Stimulated activated CD8-positive, alpha-beta memory T cell treated with anti-CD3 and anti-CD28 coated beads, Interleukin-4, amount 100 ng/mL, for 48 hours (primary cell): ENCODE data around the gene REEP1.
"Not testable (repeated sequence)": the region's sequence is repeated elsewhere in the genome, so short reads cannot be mapped to it uniquely, and the experiment has no call there.

Experiments
- DNase-seq: peaks from one replicate; pipeline ENCODE4 v3.0.0-alpha.2; 2020

Gene REEP1

DNA sequence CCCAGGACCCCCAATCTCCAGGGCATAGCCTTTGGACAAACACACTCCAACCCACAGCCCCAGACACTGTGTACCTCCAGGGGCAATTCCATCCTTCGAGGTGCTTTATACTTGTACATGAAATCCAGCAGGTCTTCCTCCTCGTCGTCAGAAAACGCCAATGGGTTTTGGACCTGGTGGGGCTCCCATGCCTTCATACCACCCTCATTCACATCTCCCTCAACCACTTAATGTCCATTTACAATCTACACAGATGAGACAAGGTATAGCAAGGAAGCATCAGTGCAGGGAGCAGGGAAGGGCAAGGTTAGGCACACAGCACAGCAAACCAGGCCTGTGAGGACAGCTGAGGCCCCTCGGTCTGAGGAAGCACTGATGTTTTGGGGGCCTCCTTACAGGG is 117.5 kb downstream of the REEP1 start:
- DNase-seq: no peak

DNA sequence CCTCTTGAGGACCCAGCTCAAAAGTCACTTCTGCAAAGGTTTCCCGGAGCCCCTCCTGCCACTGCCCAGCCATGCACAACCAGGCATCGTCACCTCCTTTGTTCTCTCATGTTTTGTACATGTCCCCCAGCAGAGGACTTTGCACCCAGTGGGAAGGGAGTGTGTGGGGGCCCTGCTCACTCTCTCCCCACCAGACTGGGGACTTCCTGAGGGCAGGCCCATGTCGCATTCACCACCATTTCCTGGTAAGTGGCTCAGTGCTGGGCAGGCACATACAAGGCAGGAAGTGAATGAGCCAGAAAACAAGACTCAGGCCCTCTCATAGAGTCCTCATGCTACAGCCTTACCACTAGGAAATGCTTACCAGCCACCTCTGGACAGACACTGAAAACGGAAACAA is 119.3 kb downstream of the REEP1 start:
- no peak for DNase-seq

DNA sequence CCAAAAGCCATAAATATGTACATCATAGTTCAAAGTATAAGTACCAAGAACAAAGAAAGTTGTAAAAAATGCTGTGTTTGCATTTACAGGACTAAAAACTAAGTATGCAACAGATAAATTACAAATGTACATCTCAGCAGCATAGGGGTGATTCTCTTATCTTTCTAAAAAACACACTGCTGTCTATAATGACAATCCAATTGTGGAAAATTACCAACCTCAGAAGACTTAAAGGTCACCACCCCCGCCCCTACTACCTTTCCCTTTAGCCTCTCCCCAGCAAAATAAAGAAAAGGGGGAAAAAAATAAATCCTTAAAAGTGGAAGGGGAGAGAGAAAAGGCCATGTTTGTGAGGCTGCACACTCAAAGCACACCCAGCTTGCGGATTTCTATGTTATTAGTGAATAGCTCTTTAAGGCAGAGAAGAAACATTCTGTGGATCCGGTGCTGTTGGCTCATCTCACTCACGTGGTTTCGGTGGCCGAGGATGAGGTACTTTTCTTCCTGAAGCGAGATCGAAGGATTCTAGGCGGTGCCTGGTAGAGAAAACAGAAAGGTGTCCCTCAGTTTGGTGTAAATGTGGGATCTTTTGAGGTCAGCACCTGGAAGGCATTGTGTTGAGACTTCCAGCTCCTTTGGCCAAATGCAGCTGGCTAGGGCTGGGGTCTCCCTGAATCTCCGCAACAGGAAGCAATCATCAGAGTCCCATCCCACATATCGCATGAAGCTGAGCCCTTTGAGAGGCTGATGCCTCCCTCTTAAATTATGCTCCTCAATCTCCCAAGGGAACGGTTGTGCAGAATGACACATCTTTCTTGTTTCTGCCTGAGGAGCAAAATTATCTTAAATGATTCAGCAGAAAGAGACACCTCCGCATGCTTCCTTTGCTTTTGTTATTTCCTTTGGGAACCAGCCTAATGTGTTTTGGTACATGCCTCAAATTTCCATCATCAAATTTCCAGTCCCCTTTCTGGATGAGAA is 120.6 kb downstream of the REEP1 start:
- no peak for DNase-seq

DNA sequence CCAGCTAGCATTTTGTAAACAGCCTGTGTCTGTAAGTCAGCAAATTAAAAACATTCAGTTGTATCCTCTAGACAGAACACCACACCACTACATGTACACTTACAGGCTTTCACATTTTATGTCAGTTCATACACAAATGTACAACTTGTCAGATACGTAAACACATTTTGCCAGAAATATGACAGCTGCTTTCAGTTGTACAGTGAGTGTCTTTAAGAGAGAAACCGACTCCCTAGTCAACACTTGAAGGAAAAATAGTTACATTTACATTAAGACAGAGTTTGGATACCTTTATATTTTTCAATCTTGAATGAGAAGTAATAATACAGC is 123.0 kb downstream of the REEP1 start:
- no peak for DNase-seq

DNA sequence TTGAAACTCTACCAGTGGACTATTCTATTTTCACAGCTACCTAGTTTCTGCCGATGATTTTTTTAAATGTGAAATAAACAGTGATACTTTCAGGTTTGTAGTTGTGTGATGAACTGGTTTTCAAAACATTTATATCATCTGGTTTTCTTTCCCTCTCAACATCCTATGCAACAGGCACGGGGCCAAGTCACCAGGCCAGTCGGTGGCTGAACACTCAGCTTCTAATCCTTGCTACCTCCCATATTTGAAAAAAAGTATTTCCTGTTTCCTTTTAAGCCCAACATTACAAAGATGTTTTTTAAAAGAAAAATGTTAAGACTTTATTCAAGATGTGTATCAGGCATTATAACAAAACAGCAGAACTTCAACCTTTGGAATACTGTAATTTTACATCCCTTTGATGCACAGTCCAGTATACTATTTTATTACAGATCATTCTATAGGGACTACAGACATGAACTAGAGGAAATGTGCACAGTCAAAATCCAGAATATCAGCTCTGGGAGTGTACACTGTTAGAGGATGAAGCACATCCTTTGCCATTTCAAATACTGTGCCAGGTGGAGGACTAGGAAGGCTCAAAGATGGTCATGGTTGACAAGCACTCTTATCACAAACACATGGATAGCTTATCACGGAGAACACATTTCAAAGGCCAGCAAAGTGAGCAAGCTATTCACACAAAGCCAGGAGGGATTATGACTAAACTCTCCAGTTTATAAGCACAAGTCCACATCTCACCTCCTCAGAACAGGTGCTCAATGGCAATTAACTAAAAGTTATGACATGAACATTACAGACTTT is 123.5 kb downstream of the REEP1 start:
- no peak for DNase-seq

DNA sequence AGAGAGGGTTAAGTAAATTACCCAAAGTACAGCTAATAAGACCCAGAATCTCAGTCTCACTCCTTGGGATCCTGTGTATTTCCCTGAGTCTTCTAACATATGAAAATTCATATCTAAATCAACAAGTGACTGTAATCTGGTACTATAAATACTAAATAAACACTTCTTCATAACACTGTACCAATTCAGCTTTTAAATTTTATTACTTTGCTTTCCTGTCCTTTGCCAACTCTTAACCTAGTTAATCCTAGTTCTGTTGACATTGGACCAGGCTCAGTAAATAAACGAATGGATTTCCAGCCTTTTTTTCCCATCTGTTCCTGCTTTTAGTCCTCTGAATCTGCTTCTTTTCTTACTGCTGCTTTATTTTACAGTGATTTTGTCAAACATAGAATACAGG is 124.4 kb downstream of the REEP1 start:
- DNase-seq: no peak

DNA sequence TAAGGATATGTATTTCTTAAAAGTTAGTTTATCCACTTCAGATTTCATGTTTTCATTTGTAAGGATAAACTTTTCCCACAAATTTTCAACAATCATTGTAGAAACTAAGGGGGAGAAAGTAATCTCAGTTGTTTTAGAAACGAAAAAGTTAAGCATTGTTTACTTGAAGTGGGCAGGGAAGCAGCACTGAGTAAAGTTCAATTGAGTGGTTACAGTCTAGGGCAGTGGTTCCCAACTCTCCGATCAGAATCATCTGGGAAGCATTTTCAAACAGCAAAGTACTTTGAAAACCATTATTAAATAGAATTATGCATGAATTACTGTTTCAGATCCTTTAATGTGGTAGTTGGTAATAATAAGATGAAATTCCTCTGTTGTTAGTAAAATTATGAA is 125.6 kb downstream of the REEP1 start:
- DNase-seq: no peak

DNA sequence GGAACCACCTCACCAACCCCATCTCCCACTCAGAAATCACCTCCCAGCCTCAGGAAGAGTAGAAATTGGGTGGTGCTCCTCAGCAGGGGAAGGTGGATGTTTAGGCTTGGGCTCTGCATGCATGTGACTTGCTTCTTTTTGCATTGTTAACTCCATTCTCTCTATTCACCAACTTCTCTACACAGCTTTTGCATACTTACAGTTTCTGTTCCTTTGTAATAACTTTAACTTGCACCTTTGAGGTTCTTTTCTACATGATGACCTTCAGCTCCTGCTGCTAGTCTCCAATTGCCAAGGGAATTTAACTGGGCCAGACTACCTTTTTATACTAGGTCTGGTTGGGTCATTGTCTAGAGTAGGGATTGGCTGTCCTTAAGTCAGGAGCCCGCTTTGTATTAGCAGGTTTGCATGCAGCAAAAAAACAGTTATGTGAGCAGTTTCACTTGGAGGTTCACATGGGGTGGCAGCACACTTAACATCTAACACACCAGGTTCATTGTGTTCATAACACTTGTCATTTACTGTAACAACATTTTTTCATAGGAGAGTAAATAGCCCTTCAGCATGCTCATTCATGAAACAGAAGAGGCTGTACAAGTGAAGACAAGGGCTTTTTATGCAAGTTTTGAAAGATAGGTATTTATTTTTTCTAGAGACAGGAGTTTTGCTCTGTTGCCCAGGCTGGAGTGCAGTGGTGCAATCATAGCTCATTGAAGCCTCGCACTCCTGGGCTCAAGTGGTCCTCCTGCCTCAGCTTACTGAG is 126.2 kb downstream of the REEP1 start:
- DNase-seq: no peak

DNA sequence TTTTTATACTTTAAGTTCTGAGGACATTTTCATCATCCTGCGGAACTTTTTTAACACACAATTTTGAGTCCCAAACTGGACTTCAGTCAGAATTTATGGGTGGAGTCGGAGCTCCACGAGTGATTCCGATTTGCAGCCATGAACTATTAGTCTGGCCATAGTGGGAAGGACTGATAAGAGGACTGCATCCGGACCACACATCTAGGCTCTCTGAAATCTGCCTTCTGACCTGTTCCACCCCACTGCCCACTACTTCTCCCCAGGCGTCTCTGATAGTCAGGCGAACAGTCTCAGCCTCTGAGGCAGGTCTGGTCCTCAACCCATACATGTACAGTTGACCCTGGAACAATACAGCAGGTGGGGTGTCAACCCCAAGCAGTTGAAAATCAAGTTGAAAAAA is 133.0 kb downstream of the REEP1 start:
- DNase-seq: no peak

DNA sequence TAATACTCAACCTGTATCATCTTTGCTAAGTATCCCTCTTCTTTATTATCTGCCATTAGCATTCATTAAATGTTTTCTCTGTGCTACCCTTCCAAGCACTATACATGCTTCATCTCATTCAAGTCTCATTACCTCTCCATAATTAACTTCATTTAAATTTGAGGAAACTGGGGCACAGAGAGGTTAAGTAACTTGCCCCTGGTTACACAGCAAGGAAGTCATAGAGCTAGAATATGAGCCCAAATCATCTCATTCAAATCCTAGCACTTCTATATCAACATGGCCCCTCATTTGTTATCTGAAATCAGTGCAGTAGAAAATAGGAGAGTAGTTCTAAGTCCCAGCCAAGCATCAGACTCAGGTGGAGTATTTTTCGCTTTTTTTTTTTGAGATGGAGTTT is 133.8 kb downstream of the REEP1 start:
- no peak for DNase-seq

DNA sequence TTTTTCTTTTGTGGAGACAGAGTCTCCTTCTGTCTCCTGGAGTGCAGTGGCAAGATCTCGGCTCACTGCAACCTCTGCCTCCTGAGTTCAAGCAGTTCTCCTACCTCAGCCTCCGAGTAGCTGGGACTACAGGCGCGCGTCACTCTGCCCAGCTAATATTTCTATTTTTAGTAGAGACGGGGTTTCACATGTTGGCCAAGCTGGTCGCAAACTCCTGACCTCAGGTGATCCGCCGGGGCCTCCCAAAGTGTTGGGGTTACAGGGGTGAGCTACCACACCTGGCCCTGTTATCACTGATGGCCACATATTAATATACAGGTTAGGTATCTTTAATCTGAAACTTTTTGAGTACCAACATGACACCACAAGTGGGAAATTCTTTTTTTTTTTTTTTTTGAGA is 134.7 kb downstream of the REEP1 start:
- DNase-seq: no peak

DNA sequence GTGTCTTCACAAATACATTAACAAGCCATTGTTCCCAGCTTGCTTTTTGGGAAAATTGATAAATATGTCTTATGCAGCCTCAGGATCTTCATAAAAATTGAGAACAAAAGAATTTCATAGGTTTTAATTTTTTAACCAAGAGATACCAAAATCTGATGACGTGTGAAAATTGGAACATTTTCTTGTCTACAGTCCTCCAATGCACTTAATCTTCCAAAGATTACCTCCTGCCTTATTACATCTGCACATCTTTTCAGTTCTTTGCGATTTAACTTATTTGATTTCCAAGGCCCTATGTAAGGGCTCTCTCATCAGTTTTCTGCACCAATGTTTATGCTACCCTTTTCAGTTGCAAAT is 135.1 kb downstream of the REEP1 start:
- no peak for DNase-seq

DNA sequence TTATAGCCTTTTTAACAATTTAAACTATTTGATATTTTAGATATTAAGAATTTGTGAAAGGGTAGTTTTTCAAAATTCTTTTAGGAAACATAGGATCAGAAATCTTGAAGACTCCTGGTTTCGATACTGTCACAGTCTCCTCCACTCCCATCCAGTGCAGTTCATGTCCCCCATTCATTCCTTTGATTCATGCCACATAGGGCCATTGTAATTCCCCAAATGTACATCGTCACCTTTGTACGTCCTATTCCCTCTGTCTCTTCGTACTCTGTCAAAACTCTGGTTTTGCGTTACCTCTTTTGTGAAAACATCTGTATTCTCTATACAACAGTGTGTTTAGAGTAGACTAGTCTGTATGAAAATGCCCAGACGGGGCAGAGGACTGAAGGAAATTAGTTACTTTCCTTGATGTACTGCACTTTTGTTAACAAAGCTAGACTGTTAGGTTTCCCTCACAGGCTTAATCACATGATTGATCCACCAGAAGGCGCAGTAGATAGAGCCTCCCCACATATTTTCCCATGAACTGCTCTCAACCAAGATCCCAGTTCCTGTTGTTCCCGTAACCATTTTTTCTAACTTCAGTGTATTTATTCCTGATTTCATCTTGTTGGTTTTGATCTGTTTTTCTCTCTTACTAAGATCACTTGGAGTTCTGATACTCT is 135.6 kb downstream of the REEP1 start:
- no peak for DNase-seq

DNA sequence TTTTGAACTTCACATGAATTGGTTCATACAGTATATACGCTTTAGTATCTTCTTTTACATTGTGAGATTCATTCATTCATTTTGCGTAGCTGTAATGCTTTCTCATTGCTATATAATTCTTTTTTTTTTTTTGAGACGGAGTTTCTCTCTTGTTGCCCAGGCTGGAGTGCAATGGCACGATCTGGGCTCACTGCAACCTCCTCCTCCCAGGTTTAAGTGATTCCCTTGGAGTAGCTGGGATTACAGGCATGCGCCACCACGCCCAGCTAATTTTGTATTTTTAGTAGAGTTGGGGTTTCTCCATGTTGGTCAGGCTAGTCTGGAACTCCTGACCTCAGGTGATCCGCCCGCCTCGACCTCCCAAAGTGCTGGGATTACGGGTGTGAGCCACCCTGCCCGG is 136.9 kb downstream of the REEP1 start:
- DNase-seq: not testable (repeated sequence)

DNA sequence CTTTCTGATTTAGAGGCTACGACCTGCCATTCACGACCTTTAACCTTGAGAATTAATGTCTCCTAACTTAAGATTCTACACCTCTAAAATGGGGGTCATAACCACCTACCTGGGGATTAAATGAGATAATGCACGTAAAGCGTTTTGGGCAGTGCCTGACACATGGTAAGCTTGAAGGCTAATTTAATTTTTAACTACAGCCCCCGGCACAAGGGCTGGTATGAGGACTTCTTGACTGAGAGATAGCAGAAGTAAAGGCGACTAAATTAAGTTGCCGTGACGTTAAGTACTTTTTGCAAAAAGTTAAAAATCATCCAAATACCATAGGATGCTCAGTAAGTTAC is 137.6 kb downstream of the REEP1 start:
- no peak for DNase-seq

DNA sequence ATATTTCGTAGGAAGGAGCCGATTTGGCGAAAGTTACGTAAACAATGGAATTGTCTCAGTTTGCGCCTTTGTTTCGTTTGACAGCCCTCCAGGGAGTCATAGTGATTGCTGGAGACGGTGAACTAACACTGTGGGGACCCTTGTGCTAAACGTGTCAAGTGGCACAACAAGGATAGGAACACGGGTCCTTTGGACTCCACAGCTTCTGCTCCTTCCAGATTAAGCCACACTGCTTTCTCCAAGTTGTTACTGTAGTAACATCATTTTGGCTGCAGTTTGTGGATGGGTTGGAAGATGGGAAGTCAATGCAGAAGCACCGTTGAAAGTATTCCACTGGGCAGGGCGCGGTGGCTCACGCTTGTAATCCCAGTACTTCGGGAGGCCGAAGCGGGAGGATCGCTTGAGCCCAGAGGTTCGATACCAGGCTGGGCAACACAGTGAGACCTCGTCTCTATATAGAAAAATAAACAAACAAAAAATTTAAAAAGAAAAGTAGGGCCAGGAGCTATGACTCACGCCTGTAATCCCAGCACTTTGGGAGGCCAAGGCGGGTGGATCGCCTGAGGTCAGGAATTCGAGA is 141.5 kb downstream of the REEP1 start:
- no peak for DNase-seq

DNA sequence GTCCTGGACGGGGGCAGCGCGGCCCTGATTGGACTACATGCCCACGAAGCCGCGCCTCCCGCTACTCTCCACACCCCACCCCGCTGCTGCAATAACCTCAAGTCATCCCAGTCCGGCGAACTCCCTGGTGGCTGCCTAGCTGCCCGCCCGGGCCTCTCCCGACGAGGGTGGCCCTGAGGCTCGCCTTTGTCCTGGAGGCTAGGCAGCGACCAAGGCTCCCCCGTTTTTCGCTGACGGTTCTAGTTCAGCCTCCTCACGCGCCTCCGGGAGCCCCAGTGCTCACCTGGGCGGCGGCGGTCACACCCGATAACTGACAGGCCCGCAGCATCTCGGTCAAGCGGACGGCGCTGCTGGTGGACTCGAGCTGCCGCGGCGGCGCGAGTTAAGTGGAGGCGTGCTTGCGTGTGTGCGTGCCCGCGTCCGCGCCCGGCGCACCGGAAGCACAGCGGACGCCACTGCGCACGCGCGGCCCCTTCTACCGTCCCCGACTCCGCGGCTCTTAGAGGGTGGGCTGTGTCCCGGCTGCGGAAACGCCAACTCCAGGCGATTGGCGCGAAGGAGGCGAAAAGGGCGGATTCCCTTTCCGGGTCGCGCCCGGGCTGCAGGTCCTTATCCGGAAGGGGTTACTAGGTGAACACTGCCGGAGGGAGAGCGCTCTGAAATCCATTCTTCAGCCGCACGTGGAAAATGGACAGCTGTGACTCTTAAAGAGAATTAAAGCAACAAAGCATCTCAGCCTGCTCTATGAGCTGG is 142.2 kb downstream of the REEP1 start, which contains the start of gene IMMT:
Gene IMMT, minus strand, starts transcription at position 408 of the 753 bp plus-strand sequence. Its CDS starts 80 bp downstream, at position 328.
- DNase-seq: peak; percentile 97

DNA sequence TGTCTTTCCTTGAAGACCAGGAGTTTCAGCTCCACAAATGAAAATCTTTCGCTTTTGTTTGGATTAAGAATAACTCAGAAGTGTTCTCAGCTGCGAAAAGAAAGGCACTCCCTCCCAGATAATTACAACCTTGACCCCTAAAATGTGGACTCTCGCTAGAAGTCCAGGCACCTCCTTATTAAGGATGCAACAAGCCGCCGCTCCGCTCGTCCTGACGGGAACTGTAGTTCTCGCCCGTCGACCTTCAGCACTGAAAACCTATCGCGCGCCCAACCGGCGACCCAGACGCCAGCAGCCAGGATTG is 142.7 kb downstream of the REEP1 start:
- DNase-seq: no peak

DNA sequence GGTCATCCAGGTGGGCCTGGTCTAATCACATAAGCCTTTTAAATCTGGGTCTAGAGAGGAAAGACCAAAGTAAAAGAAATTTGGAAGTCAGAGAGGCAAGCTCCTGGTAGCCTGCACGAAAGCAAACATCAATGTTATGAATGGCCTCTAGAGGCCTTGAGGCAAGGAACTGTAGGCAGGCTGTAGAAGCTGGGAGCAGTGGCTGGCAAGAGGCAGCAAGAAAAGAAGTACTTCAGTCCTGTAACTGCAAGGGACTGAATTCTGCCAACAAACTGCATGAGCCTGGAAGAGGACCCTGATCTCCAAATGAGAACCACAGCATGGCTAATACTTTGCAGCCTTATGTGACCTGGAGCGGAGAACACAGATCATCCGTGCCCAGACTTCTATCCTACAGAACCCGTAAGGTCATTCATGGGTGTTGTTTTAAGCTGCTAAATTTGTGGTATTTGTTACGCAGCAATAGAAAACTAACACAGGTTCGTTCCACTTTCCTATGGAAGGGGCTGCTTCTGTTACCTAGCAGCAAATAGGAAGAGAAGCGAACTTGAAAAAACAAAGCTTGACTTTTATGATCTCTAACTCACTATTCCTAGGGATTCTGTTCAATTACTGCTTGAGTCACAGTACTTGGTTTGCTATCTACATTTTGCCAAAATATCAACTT is 143.4 kb downstream of the REEP1 start:
- DNase-seq: no peak

DNA sequence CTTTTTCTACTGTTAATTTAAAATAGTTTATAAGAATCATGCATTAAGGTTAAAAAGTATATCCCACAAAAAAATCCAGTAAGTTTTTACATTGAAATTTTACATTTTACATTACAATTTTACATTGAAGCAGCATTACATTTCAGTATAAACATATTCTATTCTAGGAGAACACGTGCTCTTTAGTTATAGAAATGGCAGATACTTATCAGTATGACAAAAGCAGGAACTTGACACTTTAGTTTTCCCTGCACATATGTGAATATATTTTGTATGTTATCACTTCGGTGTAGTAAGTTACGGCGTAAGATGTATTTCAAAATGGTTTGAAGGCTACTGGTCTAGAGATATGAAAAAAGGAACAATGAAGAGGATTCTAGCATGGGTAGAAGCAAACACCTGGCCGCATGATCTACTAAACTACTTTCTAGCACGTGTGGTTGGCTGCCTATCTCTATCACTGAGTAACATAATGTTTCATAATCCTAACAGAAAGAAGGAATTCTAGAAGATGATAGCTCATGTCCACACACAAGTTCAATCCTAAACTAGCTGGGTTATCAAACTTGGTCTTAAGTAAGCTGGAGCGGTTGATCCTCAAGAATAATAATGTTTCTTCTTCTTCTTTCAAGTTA is 147.5 kb downstream of the REEP1 start:
- no peak for DNase-seq

DNA sequence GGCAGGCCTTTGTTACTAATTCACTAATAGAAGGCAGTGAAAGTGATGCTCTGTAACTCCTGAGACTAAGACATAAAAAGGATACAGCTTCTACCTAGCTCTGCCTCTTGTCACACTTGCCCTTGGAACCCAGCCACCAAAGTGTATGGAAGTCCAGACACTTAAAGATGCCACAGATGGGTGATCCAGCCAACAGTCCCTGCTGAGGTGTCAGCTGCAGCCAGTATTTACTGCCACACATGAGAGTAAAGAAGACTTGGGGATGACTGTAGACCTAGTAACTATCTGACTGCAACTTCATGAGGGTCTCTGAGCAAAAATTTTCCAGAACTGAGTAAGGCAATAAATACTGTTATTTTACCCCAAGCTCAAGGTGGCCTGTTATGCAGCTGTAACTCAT is 151.0 kb downstream of the REEP1 start:
- DNase-seq: no peak
